Activated CD4-positive, alpha-beta memory T cell treated with anti-CD3 and anti-CD28 coated beads, Interleukin-2, amount 10 ng/mL, durations not matched to agents 7 days and 5 days (primary cell): Measurements from ENCODE around the gene MEGF6. TPM values are rescaled to one million over a fixed set of nuclear protein-coding genes. Genes with fewer than 3 reads are reported as not detected.
A peak's percentile ranks its signal among the peaks of the same experiment; 100 is the strongest.

Experiments used
- CTCF ChIA-PET: fragments of 350-600 bp; sonication (Branson Sonifier 250); formaldehyde crosslinking; loops from one replicate; lab custom pipeline; 2021; ENCODE audit warnings: antibody characterized with exemption, inconsistent platforms; lab: Charles Lee
- POLR2A ChIA-PET: fragments of 350-600 bp; sonication (Branson Sonifier 250); formaldehyde crosslinking; loops from one replicate; lab custom pipeline; 2021; ENCODE audit warnings: antibody characterized with exemption; lab: Charles Lee
- DNase-seq: peaks from one replicate; pipeline ENCODE4 v3.0.0-alpha.2; 2020
- H3K27ac Mint-ChIP-seq: one replicate; pipeline ENCODE4 v1.8.0; 2021; ENCODE audit warnings: mild to moderate bottlenecking, mixed read lengths
- H3K27me3 Mint-ChIP-seq: one replicate; pipeline ENCODE4 v1.8.0; 2021; ENCODE audit warnings: mixed read lengths
- H3K36me3 Mint-ChIP-seq: one replicate; pipeline ENCODE4 v1.8.0; 2021; ENCODE audit warnings: low read depth, mixed read lengths
- H3K4me1 Mint-ChIP-seq: one replicate; pipeline ENCODE4 v1.8.0; 2021; ENCODE audit warnings: mixed read lengths
- H3K4me3 Mint-ChIP-seq: one replicate; pipeline ENCODE4 v1.8.0; 2021; ENCODE audit warnings: mild to moderate bottlenecking, mixed read lengths
- H3K9me3 Mint-ChIP-seq: one replicate; pipeline ENCODE4 v1.8.0; 2021; ENCODE audit warnings: mixed read lengths
- total RNA-seq, 2 experiments: library from RNA; stranded (reverse); gene quantifications; one replicate each; pipeline ENCODE4 v1.2.3, GENCODE V29; 2021

MEGF6 gene
- total RNA-seq, 2 experiments from 2014 or later, result 15.6 to 20.2 TPM

DNA sequence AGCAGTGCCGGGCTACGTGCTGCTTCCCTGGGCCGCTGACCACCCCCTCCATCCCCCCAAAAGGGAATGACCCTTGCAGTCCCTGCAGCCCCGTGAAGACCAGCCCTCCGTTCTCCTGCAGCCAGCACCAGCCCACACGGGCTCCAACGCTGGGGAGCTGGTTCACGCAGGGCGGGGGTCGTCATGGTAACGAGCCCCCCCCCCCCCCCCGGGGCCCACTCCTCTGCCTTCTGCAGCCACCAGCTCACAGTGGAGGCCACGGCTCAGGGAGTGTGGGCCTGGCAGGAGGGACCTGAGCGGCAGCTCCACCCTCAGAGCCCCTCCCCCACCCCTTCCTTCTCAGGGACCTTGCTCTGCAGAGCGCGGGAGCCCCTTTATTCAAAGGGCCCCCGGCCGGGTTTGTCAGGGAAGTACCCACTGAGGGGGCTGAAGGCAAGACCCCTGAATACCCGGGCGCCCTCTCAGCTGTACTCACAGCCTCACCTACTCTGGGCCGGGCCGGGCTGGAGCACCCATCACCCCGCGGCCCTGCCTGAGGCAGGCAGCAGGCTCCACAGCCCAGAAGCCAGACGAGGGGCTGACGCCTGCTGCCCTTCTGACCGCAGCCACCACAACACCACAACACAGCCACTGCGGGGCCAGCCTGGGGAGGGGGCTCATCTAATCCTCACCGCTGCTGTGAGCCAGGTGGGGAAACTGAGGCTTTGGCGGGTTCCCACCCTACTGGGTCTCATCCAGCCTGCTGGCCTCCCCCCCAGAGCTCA, 12.6 kb downstream of the MEGF6 start:
- H3K36me3 Mint-ChIP-seq, result no peaks in the 10 kb centered on the region
- ChIA-PET CTCF (no interaction called here), POLR2A (no interaction called here)
- H3K4me3 Mint-ChIP-seq, result no peak overlapping the region
- no peak for DNase-seq
- no peaks in the 10 kb centered on the region for H3K9me3 Mint-ChIP-seq
- no peak overlapping the region for H3K27ac Mint-ChIP-seq
- H3K4me1 Mint-ChIP-seq, result peaks cover 11% of the 10 kb centered on the region
- H3K27me3 Mint-ChIP-seq, result no peaks in the 10 kb centered on the region

DNA sequence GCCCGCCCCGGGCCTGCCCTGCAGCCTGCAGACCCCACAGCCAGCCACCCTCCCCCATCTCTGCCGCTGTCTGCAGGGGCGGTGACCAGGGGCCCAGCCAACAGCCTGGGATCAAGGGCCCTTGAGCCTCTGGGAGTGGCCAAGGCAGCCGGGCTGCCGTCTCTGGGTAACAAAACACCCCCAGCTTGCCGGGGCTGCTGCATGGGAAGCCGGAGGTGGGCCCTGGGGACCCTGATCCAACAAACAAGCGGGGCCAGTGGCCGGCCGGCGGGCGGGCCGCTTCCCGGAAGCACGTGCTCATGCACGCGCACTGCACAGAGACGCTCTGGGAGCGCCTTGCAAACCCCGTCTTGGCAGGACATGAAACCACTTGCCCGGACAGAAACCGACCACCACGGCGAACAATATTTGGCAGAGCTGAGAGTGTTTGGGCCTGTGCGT, 13.2 kb downstream of the MEGF6 start:
- POLR2A ChIA-PET, result no interaction called here
- Mint-ChIP-seq H3K36me3 (no peaks in the 10 kb centered on the region), H3K4me3 (no peak overlapping the region), H3K4me1 (peaks cover 11% of the 10 kb centered on the region), H3K9me3 (no peaks in the 10 kb centered on the region), H3K27me3 (no peaks in the 10 kb centered on the region), H3K27ac (no peak overlapping the region)
- DNase-seq, result no peak
- CTCF ChIA-PET, result no interaction called here

DNA sequence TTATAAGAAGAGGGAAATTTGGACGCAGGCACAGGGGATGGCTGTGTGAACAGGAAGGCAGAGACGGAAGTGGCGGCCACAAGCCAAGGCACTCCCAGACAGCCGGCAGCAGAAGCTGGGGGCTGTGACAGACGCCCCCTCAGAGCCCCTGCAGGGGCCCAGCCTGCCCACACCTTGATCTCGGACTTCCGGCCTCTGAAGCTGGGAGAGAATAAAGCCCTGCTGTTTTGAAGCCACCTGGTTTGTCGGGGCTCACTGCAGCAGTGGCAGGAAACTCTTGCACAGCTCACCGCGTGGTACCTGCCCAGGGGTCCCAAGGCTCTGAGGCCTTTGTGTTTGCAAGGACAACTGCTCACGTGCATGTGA, 13.7 kb downstream of the MEGF6 start:
- H3K36me3 Mint-ChIP-seq, result no peaks in the 10 kb centered on the region
- ChIA-PET CTCF (no interaction called here), POLR2A (no interaction called here)
- DNase-seq, result no peak
- no peak overlapping the region for H3K4me3 Mint-ChIP-seq
- no peaks in the 10 kb centered on the region for H3K9me3 Mint-ChIP-seq
- peak overlapping the region; percentile 3 for H3K27ac Mint-ChIP-seq
- peaks cover 11% of the 10 kb centered on the region for H3K4me1 Mint-ChIP-seq
- H3K27me3 Mint-ChIP-seq, result no peaks in the 10 kb centered on the region

DNA sequence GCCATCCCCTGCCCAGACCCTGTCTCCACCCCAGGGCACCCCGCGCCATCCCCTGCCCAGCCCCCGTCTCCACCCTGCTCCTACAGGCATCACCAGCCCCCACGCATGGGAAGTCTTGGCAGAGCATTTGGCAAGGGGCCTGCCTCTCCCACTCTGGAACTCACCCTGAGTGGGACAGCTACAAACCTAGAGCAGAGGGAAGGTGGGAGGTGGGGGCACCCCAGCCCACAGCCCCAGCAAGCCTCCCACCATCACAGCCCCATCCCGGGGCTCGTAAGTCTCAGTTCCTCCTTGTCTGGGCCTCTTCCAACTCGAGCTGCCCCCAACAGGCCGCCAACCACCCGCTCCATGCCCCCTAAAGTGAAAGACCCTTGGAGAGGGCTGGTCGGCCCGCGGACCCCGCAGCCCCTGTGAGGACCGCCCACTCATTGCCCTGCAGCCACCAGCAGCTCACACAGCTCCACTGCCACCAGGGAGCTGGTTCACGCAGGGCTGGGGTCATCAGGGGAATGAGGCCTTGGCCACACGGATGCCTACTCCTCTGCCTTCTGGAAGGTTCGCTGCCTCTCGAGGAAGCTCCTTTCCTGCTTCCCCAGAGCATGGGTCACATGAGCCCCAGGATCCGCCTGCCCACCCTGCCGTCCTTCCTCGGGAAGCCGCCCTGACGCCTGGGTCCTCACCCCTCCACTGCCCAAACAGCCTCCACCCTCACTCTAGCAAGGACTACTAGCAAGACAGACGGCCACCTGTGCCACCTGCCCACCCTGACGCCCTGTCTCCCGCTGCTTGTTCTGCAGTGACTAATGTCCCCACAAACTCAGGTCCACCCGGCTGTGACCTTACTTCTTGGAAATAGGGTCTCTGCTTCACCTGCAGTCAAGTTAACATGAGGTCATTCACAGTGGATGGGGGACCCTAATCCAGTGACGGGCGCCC, 14.4 kb downstream of the MEGF6 start:
- ChIA-PET CTCF (no interaction called here), POLR2A (no interaction called here)
- no peaks in the 10 kb centered on the region for H3K36me3 Mint-ChIP-seq
- no peak for DNase-seq
- H3K4me1 Mint-ChIP-seq, result peaks cover 11% of the 10 kb centered on the region
- H3K9me3 Mint-ChIP-seq, result no peaks in the 10 kb centered on the region
- no peak overlapping the region for H3K4me3 Mint-ChIP-seq
- H3K27me3 Mint-ChIP-seq, result no peaks in the 10 kb centered on the region
- H3K27ac Mint-ChIP-seq, result peak overlapping the region; percentile 3

DNA sequence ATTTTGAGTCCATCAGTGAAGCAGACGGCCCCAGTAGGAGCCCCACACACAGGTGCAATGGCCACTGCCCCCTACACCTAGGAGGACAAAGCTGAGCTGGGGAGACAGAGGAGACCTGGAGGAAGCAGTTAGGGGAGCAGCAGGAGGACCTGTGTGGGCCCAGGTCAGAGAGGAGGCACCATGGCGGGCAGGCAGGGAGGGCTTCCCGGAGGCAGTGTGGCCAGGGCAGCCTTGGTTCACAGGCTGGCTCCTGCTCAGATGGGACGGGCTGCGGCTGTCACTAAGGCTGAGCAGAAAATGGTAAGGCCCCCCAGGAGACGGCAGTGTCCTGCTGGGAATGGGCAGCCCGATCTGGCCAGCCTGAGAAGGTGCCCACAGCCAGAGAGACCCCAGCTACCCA, 15.4 kb downstream of the MEGF6 start:
- ChIA-PET CTCF (no interaction called here), POLR2A (no interaction called here)
- Mint-ChIP-seq H3K27ac (no peak overlapping the region), H3K27me3 (no peaks in the 10 kb centered on the region), H3K4me3 (no peak overlapping the region), H3K36me3 (no peaks in the 10 kb centered on the region), H3K4me1 (peaks cover 11% of the 10 kb centered on the region), H3K9me3 (no peaks in the 10 kb centered on the region)
- no peak for DNase-seq

DNA sequence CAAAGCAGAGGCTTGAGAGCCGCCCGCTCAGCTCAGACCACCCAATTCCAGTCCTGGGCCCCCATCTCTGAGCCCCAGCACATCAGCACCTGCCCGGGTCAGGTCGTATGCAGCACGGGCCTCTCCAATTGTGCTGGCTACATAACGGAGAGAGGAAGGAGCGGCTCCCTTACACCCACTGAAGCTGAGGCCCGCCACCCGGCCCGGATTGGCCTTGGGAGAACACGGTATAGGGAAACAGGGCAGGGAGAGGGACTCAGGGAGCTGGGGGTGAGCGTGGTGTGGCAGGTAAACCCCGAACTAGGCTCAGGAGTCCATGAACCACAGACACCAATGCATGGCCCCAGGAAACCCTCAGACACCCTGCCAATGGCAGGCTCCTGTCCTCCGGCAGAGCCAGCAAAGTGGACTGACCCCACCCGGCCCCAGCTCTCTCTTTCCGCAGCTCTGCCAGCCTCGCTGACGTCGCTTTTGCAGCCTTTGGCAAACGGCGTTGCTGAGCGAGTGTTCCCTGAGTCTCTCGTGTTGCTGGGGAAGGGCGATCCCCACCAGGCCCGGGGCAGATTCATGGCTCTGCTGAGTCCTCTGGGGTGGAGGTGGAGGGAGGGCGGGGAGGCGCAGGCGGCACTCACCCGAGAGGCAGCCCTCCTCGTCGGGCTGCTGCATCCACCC, 16.5 kb downstream of the MEGF6 start:
- Mint-ChIP-seq H3K4me1 (peaks cover 11% of the 10 kb centered on the region), H3K9me3 (no peaks in the 10 kb centered on the region), H3K36me3 (no peaks in the 10 kb centered on the region), H3K27me3 (no peaks in the 10 kb centered on the region), H3K4me3 (no peak overlapping the region), H3K27ac (no peak overlapping the region)
- no peak for DNase-seq
- POLR2A ChIA-PET, result no interaction called here
- CTCF ChIA-PET, result no interaction called here

DNA sequence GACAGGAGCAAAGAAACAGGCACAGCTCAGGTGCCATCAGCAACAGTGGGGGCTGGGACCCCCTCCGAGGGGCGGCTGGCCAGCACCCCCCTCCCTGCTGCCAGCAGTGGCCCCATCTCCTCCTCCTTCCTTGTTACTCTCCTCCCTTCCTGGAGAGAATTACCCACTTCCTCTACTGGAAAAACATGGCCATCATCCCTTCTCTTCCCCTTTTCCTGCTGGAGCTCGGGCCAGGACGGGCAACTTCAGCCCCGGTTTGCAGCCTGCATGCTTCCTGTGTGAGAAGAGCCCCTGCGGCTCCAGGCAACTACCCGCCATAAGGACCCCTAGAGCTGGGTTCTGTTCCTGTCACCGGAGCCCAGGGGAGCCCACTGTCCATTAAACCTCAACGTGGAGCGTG, 17.6 kb downstream of the MEGF6 start:
- H3K36me3 Mint-ChIP-seq, result no peaks in the 10 kb centered on the region
- ChIA-PET CTCF (no interaction called here), POLR2A (no interaction called here)
- H3K27me3 Mint-ChIP-seq, result no peaks in the 10 kb centered on the region
- H3K27ac Mint-ChIP-seq, result no peak overlapping the region
- H3K9me3 Mint-ChIP-seq, result no peaks in the 10 kb centered on the region
- H3K4me1 Mint-ChIP-seq, result peaks cover 11% of the 10 kb centered on the region
- no peak for DNase-seq
- no peak overlapping the region for H3K4me3 Mint-ChIP-seq

DNA sequence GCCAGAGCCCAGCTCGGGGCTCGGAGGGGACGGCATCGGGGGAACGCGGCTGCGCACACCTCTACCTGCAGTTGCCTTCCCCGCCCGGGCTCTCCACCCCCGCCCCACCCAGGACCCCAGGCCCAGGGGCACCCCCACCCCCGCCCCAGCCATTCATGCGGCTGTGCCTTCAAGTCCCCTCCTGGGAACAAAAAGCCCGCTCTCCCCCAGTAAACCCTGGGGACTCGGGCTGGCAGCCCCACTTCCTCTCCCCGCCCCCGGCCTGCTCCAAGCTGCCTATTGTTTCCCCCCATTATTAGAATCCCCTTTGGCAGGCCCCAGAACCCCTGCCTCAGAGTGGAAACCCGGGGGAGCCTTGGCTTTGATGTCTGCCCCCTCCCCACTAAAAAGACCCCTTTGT, 18.0 kb downstream of the MEGF6 start:
- ChIA-PET POLR2A (no interaction called here), CTCF (no interaction called here)
- Mint-ChIP-seq H3K4me3 (no peak overlapping the region), H3K9me3 (no peaks in the 10 kb centered on the region), H3K27me3 (no peaks in the 10 kb centered on the region), H3K36me3 (no peaks in the 10 kb centered on the region), H3K4me1 (peaks cover 11% of the 10 kb centered on the region), H3K27ac (no peak overlapping the region)
- DNase-seq, result no peak

DNA sequence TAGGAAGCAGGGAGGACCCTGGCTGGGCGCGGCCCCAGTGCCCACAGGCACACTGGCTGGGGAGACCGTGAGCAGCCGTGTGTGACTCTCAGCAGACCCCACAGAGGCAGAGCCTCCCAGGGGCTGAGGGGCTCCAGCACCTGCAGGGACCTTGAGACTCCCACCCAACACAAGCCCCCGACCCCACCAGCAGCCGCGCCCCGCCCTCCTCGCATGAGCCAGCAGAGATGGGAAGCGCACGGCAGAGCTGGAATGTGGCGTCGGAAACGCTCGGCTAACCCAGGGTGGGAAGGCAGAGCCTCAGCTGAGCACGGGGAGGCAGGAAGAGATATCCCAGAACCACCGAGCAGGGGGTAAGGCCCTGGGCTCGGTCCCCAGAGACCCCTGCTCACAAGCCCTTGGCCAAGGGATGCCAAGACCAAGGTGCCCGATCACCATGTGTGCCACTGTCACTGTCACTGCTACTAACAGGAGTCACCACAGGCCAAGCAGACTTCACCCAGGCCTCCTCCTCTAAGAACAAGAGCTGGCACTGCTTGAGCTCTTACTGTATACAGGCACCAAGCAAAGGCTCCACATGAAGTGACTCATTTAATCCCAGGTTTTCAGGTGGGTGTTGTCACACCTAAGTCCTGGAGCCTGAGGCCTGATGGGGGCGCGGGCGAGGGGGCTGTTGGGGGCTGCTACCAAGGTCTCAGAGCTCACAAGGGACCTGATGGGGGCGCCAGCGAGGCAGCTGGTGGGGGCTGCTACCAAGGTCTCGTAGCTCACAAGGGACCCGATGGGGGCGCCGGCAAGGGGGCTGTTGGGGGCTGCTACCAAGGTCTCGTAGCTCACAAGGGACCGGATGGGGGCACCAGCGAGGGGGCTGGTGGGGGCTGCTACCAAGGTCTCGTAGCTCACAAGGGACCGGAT, 20.1 kb downstream of the MEGF6 start:
- Mint-ChIP-seq H3K9me3 (no peaks in the 10 kb centered on the region), H3K36me3 (no peaks in the 10 kb centered on the region), H3K4me1 (no peaks in the 10 kb centered on the region), H3K4me3 (no peak overlapping the region), H3K27me3 (no peaks in the 10 kb centered on the region), H3K27ac (no peak overlapping the region)
- DNase-seq, result no peak
- POLR2A ChIA-PET, result no interaction called here
- CTCF ChIA-PET, result no interaction called here

DNA sequence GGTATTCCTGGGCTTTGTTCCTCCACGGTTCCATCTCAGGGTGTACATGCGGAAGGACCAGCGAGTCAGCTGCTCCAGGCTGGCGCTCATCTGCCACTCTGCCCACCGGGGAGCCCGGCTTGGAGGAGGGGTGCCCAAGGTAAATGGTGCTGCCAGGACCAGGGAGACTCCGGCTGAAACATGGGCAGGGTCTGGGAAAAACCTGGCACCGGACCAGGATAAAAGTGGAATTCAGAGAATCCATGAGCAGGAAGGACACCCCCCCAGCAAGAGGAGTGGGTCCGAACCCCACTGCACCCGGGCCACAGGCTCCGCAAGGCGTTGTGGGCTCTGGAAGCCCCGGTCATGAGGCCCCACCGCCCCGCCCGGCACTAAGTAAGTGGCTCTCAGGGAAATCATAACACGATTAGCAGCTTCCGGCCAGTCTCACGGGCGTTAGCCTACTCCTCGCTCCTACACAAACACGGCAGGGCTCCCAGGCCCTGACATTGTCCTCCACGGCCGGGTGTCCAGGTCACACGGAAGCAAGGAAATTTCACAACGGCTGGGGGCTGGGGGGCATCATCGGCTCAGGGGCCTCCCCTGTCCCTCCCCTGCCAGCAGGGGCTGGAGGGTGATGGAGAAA, 21.1 kb downstream of the MEGF6 start:
- Mint-ChIP-seq H3K4me3 (no peak overlapping the region), H3K4me1 (no peaks in the 10 kb centered on the region), H3K27me3 (no peaks in the 10 kb centered on the region), H3K9me3 (no peaks in the 10 kb centered on the region), H3K27ac (no peak overlapping the region), H3K36me3 (no peaks in the 10 kb centered on the region)
- no peak for DNase-seq
- ChIA-PET CTCF (interaction anchor here (1.1 kb wide), 1 partner anchor 29 kb away, joined by 3 read pairs; no protein-coding TSS in a partner anchor), POLR2A (no interaction called here)

DNA sequence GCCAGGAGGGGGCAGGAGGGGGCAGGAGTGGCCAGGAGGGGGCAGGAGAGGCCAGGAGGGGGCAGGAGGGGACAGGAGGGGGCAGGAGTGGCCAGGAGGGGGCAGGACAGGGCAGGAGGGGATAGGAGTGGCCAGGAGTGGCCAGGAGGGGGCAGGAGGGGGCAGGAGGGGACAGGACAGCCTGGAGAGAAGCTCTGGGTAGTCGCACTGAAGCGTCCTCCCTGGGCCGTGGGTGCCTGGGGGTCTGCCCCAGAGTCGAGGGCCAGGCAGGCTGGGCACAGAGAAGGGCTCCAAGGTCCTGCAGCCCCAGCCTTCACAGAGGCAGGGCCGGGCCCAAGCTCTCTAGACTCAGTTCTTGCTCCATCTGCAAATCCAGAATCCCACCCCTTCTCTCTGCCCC, 22.9 kb downstream of the MEGF6 start:
- POLR2A ChIA-PET, result no interaction called here
- CTCF ChIA-PET, result no interaction called here
- H3K4me3 Mint-ChIP-seq, result no peak overlapping the region
- H3K4me1 Mint-ChIP-seq, result no peaks in the 10 kb centered on the region
- no peak overlapping the region for H3K27ac Mint-ChIP-seq
- H3K9me3 Mint-ChIP-seq, result no peaks in the 10 kb centered on the region
- H3K27me3 Mint-ChIP-seq, result no peaks in the 10 kb centered on the region
- no peak for DNase-seq
- no peaks in the 10 kb centered on the region for H3K36me3 Mint-ChIP-seq
